NCI-H128 (cell line): ENCODE data around the gene NUMB.
A peak's percentile ranks its signal among the peaks of the same experiment; 100 is the strongest.

Experiments
- DNase-seq: peaks from one replicate; lab custom pipeline; 2025; ENCODE audit not compliant: unreplicated experiment; lab: John Stamatoyannopoulos, UW

The NUMB gene

GRCh38 chr14:73458183-73458976, at the start of gene NUMB:
NUMB (minus strand) TSS chr14:73458546; CDS start chr14:73355751, 102,795 bp downstream.
- peak; percentile 98 for DNase-seq

GRCh38 chr14:73503648-73504047, 45.3 kb upstream of the NUMB start:
- DNase-seq: no peak

GRCh38 chr14:73502017-73502619, 43.8 kb upstream of the NUMB start:
- DNase-seq: no peak

GRCh38 chr14:73500360-73500759, 42.0 kb upstream of the NUMB start:
- no peak for DNase-seq

- DNase-seq: no peak
Measured at GRCh38 chr14:73494593-73494992, 36.2 kb upstream of the NUMB start.

GRCh38 chr14:73492670-73493069, 34.3 kb upstream of the NUMB start:
- DNase-seq: no peak

GRCh38 chr14:73492043-73492552, 33.8 kb upstream of the NUMB start:
- DNase-seq: no peak

GRCh38 chr14:73491256-73492042, 33.1 kb upstream of the NUMB start:
- peak; percentile 24 for DNase-seq

- DNase-seq: no peak
Measured at GRCh38 chr14:73489481-73490175, 31.3 kb upstream of the NUMB start.

GRCh38 chr14:73478684-73479083, 20.3 kb upstream of the NUMB start:
- DNase-seq: no peak

GRCh38 chr14:73477618-73478266, 19.4 kb upstream of the NUMB start:
- no peak for DNase-seq

GRCh38 chr14:73476451-73476931, 18.1 kb upstream of the NUMB start:
- DNase-seq: no peak

- no peak for DNase-seq
Measured at GRCh38 chr14:73474952-73475351, 16.6 kb upstream of the NUMB start.

- peak; percentile 31 for DNase-seq
Measured at GRCh38 chr14:73472185-73473114, 14.1 kb upstream of the NUMB start.

GRCh38 chr14:73471582-73472184, 13.3 kb upstream of the NUMB start:
- no peak for DNase-seq

GRCh38 chr14:73468828-73469375, 10.6 kb upstream of the NUMB start:
- no peak for DNase-seq

GRCh38 chr14:73467800-73468199, 9.5 kb upstream of the NUMB start:
- no peak for DNase-seq

GRCh38 chr14:73467377-73467776, 9.0 kb upstream of the NUMB start:
- no peak for DNase-seq

- no peak for DNase-seq
Measured at GRCh38 chr14:73466861-73467260, 8.5 kb upstream of the NUMB start.
